GM18909 (cell line): ENCODE data around the gene SSU72.
"Not testable (repeated sequence)": the region's sequence is repeated elsewhere in the genome, so short reads cannot be mapped to it uniquely, and the experiment has no call there.

Experiments used
- ATAC-seq: cut with Tn5 transposase; IDR thresholded peaks from one replicate; pipeline ENCODE4 v1.9.1; 2021; ENCODE audit warnings: mild to moderate bottlenecking; ENCODE audit not compliant: unreplicated experiment, poor library complexity

The SSU72 gene

DNA sequence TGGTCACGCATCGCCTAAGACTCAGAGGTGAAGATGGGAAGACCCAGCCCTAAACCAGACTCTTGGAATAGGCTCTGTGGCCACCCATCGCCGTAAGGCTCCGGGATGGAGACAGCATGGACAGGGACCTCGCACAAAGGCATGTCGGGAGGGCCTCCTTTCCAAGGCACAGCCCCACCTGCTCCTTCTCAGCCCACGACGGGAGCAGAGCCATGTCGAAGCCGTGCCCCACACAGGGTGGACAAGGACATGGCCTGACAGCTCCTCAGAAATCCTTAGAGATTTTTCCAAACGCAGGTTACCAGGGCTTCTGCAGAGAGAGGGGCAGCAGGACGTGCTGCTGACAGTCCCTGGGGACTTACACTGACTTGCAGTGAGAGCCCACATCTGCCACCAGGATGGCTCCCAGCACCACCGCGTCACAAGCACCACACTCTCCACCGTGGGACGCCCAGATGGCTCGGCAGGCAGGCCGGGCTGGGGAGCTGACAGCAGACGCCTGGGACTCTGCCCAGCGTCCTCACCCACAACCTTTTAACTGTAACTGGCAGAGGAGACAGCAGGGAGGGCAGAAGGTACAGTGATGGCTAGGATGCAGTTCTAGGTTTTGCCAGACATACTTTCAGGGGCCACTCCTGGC, 12.0 kb downstream of the SSU72 start:
- ATAC-seq, result no peak

DNA sequence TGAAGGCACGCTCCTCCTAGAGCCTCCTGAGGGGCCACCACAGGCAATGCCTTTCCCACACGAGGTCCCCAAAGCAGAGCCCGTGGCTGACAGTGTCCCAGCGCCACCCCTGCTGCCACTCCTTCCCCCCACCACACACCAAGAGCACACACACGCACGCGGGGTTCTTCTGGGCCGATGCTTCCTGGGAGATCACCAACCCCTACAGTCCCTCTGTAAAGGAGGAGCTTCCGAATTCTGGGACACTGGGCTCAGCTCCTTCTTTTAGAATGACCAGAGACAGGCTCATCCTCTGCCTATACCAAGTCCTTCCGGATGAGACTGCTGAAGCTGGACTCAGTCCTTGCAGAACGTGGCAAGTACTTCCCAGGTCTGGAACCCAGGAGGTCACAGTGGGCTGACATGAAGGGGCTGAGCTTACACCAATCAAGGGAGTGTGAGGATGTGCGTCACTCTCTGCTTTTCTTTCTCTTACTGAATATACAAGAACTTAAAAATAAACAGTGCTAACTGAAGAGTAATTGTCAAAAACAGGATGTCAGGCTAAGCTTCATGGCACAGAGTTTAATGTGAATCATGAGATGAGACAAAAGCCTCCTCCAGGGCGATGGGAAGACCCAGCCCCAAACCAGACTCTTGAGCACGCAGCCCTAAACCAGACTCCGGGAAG, 12.7 kb downstream of the SSU72 start:
- ATAC-seq, result no peak

DNA sequence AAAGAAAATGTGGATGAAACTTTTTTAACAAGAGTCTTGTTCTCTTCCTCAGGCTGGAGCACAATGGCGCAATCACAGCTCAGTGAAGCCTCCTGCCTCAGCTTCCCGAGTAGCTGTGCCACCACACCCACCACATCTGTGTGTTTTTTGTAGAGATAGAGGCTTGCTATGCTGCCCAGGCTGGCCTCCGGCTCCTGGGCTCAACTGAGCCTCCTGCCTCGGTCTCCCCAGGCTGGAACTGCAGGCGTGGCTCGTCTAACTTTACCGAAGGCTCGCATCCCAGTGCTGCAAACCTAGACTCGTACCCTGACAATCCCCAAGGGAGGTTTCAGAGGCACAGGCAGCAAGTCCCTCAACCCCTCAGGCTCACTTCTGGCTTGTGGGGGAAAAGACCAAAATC, 14.5 kb downstream of the SSU72 start:
- ATAC-seq, result no peak

DNA sequence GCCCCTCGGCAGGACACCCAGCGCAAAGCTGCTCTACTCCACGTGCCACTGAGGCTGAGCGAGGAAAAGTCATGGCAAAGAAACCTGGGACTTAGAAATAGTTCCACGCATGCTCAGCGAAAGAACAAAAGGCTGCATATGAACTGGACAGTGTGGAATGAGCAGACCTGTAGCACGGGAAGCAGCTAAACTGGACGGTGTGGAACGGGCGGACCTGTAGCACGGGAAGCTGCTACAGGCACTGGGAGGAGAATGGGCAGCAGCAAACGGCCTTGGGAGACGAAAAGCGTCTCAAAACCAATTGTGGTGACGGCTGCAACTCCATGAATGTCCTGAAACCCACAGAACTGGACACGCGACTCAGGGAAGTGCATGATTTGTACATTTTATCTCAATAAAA, 15.6 kb downstream of the SSU72 start:
- no peak for ATAC-seq

DNA sequence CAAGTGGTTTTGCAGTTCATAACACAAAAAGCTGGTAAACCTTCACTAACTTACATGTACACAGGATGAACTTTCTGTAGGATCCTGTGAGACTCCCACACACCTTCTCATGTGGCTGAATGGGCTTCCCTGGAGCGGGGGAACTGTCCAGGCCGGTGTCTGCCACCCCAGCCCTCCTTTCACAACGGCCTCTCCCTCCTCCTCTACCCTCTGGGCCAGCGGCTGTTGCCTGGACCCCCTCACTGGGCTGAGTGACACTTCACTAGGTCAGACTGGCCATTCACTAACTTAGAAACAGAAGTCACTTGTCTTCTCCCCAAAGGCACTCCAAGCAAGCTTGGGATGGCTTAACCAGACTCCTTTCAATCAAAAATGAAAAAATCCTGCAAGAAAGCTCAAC, 16.1 kb downstream of the SSU72 start:
- ATAC-seq, result no peak

DNA sequence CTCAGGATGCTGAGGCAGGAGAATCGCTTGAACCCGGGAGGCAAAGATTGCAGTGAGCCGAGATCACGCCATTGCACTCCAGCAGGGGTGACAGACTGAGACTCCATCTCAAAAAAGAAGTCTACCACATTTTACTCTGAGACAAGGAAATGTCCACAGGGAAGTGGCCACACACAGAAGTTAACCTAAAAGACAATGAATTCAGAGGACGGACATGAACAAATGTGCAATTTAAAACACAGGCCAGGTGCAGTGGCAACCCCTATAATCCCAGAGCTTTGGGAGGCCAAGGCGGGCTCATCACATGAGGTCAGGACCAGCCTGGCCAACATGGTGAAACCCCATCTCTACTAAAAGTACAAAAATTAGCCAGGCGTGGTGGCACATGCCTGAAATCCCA, 17.0 kb downstream of the SSU72 start:
- ATAC-seq, result not testable (repeated sequence)

DNA sequence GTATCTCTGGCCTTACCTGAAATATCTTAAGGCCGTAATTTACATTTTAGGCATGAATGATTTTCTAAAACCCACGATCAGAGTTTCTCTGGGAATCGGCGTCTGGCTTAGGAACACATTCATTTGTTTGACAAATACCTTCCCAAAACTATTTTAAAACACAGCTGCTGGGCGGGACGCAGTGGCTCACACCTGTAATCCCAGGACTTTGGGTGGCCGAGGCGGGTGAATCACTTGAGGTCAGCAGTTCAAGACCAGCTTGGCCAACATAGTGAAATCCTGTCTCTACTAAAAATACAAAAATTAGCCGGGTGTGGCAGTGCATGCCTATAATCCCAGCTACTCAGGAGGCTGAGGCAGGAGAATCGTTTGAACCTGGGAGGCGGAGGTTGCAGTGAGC, 17.7 kb downstream of the SSU72 start:
- not testable (repeated sequence) for ATAC-seq

DNA sequence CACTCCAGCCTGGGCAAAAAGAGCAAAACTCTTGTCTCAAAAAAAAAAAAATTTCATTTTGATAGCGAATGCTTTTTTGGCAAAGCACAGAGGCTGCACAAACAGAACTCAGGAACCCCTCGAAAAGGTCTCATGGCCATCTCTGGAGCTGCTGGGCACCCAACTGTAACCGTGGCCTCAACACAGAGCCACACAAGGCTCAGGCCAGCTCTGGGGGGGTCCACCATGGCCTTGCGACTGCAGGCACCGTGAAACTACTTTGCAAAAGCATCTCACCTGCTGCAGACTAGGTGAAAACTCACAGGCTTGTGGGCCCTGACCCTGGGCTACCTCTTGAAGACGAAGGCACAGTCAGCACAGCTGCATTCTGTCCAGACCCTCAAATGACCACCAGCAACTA, 18.2 kb downstream of the SSU72 start:
- no peak for ATAC-seq

DNA sequence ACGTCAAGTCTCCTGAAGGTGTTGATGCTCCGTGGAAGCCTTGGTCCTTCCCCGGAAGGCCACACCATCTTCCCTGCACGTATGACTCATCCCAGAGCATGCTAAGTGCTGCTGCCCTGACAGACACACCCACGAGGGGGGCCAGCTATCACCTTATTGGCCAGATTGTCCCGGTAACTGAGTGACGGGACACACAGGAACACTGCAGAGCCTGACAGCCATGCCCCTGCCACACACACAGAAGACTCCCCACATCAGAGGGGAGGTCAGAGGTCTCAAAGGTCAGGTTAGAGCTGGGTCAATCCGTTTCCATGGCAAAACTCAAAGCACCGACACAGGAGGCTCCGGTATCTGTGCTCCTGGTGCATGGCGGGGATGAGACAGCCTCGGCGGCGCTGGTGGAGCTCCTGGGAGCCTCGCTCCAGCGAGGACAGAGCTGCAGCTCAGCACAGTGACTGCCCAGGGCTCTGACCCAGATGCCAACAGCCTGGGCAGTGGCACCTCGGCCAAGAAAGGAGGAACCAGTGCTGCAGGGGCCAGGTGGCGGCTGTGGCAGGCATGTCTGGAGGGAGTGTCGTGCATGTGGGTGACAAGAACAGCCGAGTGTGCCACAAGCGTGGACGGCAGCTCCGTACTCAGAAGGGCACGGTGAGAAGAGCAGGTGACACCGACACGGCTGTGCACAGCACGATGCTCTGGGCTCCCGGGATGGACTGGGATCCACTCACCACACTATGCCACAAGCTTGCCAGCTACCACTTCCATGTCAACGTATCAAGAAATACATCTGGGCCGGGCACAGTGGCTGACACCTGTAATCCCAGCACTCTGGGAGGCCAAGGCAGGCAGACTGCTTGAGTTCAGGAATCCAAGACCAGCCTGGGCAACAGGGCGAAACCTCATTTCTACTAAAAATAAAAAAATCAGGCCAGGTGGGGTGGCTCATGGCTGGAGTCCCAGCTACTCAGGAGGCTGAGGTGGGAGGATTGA, 19.4 kb downstream of the SSU72 start:
- ATAC-seq, result no peak

DNA sequence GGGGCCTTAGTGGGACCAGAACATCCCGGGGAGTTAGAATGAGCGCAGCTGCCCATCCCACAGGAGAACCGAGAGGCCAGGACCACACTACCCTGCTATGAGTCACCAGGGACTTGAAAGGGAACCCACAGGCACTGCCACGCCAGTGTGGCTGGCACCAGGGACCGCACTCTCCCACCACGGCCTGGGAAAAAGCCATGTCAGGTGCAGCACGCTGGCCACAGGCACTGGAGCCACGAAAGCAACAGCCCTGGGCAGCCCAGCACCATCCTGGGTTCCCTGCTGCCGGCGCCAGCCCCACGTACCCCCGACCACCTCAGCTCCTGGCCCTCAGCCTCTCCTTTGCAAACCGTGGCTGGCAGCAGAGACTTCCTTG, 20.1 kb downstream of the SSU72 start:
- no peak for ATAC-seq

DNA sequence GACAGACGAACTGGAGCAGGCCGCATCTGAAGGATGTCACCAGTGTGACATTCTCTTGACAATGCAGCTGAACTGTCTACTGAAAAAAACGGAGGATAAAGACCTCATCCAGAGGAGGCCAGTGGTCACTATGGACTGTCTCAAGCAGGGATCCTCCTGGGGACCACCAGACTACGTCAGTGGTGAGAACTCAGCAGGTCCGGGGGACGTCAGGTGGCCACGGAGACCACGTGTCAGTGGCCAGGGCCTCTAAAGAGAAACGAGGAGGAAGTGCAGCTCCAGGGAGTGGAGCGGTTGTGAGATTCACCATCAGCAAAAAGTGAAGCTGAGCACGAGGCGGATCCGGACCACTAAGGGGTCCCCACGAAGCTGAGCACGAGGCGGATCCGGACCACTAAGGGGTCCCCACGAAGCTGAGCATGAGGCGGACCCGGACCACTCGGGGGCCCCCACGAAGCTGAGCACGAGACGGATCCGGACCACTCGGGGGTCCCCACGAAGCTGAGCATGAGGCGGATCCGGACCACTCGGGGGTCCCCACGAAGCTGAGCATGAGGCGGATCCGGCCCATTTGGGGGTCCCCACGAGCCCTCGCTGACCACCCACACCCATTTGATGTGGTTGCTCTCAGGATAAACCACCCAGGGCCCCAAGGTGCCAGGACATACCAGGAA, 20.7 kb downstream of the SSU72 start:
- no peak for ATAC-seq

DNA sequence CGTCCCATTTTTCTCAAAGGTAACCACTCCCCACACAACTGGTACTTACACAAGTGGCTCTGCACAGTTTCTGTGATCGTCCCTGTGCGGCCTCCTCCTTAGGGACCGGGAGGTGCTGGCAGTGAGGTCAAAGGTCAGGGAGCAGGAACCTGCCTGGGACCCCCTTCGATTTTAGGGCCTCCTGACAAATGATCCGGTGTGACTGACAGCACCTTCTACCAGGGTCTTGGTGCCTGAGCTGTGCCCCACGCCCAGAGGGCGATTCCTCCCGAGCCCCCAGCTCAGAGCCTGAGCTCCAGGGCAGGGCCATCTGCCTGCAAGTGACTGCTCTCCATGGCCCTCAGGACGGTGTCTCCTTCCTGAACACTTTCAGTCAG, 22.4 kb downstream of the SSU72 start:
- no peak for ATAC-seq

DNA sequence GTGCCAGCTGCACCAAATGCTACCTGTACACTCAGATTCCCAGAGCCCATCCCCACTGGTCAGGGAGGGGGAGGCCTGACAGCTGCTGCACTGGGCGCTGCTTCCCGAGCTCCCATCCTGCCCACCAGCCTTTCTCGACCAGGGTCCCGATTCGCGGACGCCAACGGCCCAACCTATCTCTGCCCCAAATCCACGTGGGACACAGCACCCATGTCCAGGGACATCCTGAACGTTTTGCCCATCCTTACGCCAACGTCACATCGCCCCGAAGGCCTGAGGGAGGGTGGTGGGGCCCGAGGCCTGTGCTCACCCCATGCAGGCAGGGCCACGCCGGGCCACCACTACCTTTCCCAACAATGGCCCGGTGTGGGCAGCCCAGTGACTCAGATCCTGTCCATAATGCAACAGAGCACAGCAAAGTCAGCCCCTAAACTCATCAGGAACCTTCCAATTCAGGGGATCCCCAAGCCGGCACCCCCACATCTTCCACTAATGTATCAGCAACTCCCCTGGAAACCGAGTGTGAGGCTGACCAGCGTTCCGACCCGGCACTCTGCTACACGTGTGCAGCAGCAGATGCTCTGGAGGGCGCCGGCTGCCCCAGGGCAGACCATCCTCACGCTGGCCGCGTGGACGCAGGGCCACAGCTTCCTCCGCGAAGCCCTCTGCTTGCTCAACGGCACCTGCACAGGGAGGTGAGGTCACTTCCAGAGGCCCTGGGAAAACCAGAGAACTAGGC, 23.0 kb downstream of the SSU72 start:
- no peak for ATAC-seq

DNA sequence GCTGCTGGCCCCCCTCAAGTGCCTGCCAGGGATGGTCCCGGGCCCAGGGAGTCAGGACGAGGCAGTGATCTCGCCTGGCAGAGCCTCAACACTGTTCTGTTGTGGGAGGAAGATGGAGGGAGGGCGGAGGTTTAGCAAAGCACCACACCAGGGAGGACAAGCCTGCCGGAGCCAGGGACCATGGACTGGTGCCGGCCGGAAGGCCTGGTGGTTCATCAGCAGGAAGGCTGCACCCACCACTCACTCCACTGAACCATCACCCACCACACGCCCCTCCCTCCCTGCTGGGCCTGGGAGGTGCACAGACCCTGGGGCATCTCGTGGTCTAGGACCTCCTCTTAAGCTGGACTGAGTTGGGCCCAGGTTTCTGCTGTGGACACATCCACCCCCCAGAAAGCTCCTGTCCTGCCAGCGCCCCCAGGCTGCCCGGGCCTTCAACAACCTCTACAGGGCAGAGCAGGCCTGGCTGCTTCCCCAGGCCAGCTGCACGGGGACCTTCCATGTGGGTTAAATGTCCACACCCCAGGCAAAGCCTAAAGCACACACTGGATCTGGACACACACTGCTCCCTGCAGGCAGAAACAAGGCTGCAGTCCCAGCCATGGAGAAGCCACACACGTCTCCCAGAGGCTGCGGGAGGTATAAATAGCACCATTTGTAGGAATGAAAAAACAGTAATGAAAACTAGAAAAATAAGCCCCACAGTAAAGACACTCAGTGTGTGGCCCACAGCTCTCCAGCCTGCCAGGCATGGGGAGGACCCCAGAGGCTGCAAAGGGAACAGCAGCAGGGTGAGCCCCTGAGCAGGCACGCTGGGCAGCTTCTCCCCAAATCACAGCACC, 23.9 kb downstream of the SSU72 start:
- ATAC-seq, result no peak

DNA sequence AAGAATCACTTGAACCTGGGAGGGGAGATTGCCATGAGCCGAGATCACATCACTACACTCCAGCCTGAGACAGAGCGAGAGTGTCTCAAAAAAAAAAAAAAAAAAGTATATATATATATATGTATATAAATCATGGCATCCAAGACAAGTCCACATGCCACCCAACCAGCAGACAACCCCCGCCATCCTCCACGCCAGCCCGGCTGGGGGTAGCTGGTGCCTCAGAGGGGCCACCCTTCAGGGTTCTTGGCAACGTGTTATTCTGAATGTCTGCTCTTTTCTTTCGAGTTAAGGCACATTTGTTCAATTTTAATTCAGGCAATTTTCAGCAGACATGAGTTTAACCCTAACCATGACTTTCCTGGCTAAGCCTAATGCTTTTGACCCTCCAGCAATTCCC, 24.6 kb downstream of the SSU72 start:
- no peak for ATAC-seq

DNA sequence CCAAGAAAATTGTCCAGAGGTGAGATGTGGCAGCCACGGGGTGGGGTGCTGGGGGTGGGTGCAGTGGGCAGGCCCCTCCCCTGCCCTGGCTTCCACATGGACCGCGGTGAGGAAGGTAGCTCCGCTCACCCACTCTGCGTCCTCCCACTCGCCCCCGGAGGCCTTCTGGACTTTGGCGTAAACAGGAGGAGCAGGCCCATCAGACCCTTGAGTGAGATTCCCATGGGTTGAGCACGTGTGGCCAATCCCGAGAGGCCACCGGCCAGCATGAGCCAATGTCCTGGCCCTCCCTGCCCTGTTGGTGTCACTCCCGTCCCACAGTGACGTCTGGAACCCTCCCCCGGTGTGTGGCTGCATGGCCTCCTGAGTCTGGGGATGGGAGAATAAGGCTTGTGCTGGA, 26.1 kb downstream of the SSU72 start:
- ATAC-seq, result no peak

DNA sequence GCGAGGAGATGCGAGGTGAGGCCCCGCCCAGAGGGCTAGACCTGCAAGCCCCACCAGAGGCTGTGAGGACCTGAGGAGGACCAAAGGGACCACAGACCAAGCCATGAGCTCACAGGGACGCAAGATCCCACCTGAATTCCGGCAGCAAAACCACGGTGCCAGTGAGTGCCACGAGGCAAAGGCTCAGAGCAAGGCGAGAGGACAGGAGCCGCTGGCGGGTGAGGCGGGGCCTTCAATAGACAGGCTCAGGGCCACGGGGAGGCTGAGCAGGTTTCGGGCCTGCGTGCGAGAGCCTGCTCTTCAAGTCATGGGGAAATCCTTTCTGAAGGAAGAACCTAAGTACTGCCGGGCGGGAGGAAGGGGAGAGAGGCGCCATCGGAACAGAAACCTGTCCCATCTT, 27.2 kb downstream of the SSU72 start:
- no peak for ATAC-seq

DNA sequence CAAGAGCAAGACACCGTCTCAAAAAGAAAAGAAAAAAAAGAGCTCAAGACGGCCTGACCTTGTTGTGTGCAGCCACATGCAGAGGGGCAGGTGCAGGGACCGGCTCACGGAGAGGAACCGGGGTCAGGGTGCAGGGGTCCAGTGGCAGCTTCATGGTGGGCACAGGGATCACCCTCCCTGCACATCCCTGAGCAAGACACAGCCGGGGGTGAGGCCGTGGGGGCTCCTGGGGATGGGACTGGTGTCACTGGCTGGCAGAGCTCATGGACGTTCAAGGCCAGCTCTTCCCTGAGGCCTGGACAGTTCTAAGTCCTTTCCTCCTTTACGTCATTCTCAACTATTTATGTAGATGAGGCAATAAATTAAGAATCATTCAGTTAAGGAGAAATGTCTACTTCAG, 27.7 kb downstream of the SSU72 start:
- no peak for ATAC-seq
